ENCODE data around the gene STAG3. TPM values are rescaled to one million over a fixed set of nuclear protein-coding genes. Genes with fewer than 3 reads are reported as not detected.
A peak's percentile ranks its signal among the peaks of the same experiment; 100 is the strongest.
"Not testable (repeated sequence)": the region's sequence is repeated elsewhere in the genome, so short reads cannot be mapped to it uniquely, and the experiment has no call there.

STAG3 gene
- total RNA-seq, 4 donors from 2014 or later: 0.96 to 9.4 (median 2.2) TPM; not detected in 1

GRCh38 chr7:100211342-100211780, 33.6 kb downstream of the STAG3 start:
- intact Hi-C loops (cut with DNase I; ENCODE audit: low total_unique reads): loop anchor here (5.0 kb wide), 1 partner anchor 74 kb away; no protein-coding TSS in a partner anchor
- no peaks in the 10 kb centered on the region for H3K36me3 ChIP-seq
- H3K27ac ChIP-seq: no peak overlapping the region
- no peak for TF ChIP-seq POLR2A (IDR thresholded peaks at IDR 0.05)
- in situ Hi-C loops (cut with MboI; ENCODE audit: low pct_ligation_motif_present in 1 of 4, low pct_unique_long_range_greater_than_20kb in 1 of 4, low sequenced_read_pairs in 3 of 4): no loop called here
- no peaks in the 10 kb centered on the region for H3K9me3 ChIP-seq
- peaks cover 0 to 45% (median 4%) of the 10 kb centered on the region in 4 donors for H3K4me1 ChIP-seq
- no peak for DNase-seq
- H3K4me3 ChIP-seq: no peak overlapping the region
- 74 to 80% methylated on average over 4 to 7 of the region's 7 CpGs for WGBS, 2 donors (ENCODE audit: low coverage in 1 of 2)
- H3K27me3 ChIP-seq: no peaks in the 10 kb centered on the region

GRCh38 chr7:100212631-100213286, 35.0 kb downstream of the STAG3 start:
- no peaks in the 10 kb centered on the region for H3K9me3 ChIP-seq
- TF ChIP-seq CTCF (IDR thresholded peaks at IDR 0.05) (no peak), EP300 (IDR thresholded peaks at IDR 0.05; ENCODE audit: low read depth) (no peak), POLR2A (IDR thresholded peaks at IDR 0.05) (no peak), POLR2AphosphoS5 (IDR thresholded peaks at IDR 0.05) (no peak)
- H3K36me3 ChIP-seq: no peaks in the 10 kb centered on the region
- in situ Hi-C loops (cut with MboI; ENCODE audit: low pct_ligation_motif_present in 1 of 4, low pct_unique_long_range_greater_than_20kb in 1 of 4, low sequenced_read_pairs in 3 of 4) (no loop called here), intact Hi-C loops (cut with DNase I; ENCODE audit: low total_unique reads) (loop anchor here (5.0 kb wide), 1 partner anchor 75 kb away; no protein-coding TSS in a partner anchor)
- no peak for DNase-seq
- peaks cover 0 to 51% (median 4%) of the 10 kb centered on the region in 4 donors for H3K4me1 ChIP-seq
- WGBS, 2 donors (ENCODE audit: low coverage in 1 of 2): 81% methylated on average over 5 of the region's 5 CpGs; no CpG with 5 or more reads in 1 of the 2 donors
- no peak overlapping the region for H3K4me3 ChIP-seq
- peak overlapping the region in 2 of 4 donors; percentile 54 to 66 for H3K27ac ChIP-seq
- H3K27me3 ChIP-seq: no peaks in the 10 kb centered on the region

- Histone ChIP-seq H3K9me3 (no peaks in the 10 kb centered on the region), H3K27me3 (no peaks in the 10 kb centered on the region), H3K4me1 (peaks cover 0 to 48% (median 4%) of the 10 kb centered on the region in 4 donors), H3K4me3 (no peak overlapping the region), H3K27ac (peak overlapping the region; percentile 19 to 66 (median 44)), H3K36me3 (no peaks in the 10 kb centered on the region)
- TF ChIP-seq EP300 (IDR thresholded peaks at IDR 0.05; ENCODE audit: low read depth) (no peak), POLR2AphosphoS5 (IDR thresholded peaks at IDR 0.05) (no peak), POLR2A (IDR thresholded peaks at IDR 0.05) (no peak), CTCF (IDR thresholded peaks at IDR 0.05) (no peak)
- WGBS, 2 donors (ENCODE audit: low coverage in 1 of 2): 65% methylated on average over 6 of the region's 6 CpGs; no CpG with 5 or more reads in 1 of the 2 donors
- in situ Hi-C loops (cut with MboI; ENCODE audit: low pct_ligation_motif_present in 1 of 4, low pct_unique_long_range_greater_than_20kb in 1 of 4, low sequenced_read_pairs in 3 of 4) (no loop called here), intact Hi-C loops (cut with DNase I; ENCODE audit: low total_unique reads) (loop anchor here (5.0 kb wide), 1 partner anchor 76 kb away; no protein-coding TSS in a partner anchor)
- DNase-seq: no peak
Measured at GRCh38 chr7:100213672-100214071, 36.0 kb downstream of the STAG3 start.

- H3K36me3 ChIP-seq; H3K4me3 ChIP-seq; H3K9me3 ChIP-seq; H3K27me3 ChIP-seq; in situ Hi-C loops (cut with MboI; ENCODE audit: low pct_ligation_motif_present in 1 of 4, low pct_unique_long_range_greater_than_20kb in 1 of 4, low sequenced_read_pairs in 3 of 4): not testable (repeated sequence)
- DNase-seq: peak; percentile 68
- intact Hi-C loops (cut with DNase I; ENCODE audit: low total_unique reads): loop anchor here (5.0 kb wide), 1 partner anchor 77 kb away; no protein-coding TSS in a partner anchor
- H3K4me1 ChIP-seq: peaks cover 0 to 41% (median 4%) of the 10 kb centered on the region in 4 donors
- peak overlapping the region; percentile 19 to 66 (median 44) for H3K27ac ChIP-seq
- WGBS, 2 donors (ENCODE audit: low coverage in 1 of 2): 40% methylated on average over 2 to 5 of the region's 5 CpGs
Measured at GRCh38 chr7:100214356-100214755, 36.6 kb downstream of the STAG3 start.

GRCh38 chr7:100215895-100216294, 38.2 kb downstream of the STAG3 start:
- Histone ChIP-seq H3K4me3 (no peak overlapping the region), H3K36me3 (no peaks in the 10 kb centered on the region), H3K27me3 (no peaks in the 10 kb centered on the region), H3K4me1 (peaks cover 0 to 31% (median 2%) of the 10 kb centered on the region in 4 donors), H3K9me3 (no peaks in the 10 kb centered on the region), H3K27ac (peak overlapping the region in 1 of 4 donors; percentile 8)
- no peak for DNase-seq
- in situ Hi-C loops (cut with MboI; ENCODE audit: low pct_ligation_motif_present in 1 of 4, low pct_unique_long_range_greater_than_20kb in 1 of 4, low sequenced_read_pairs in 3 of 4): loop anchor here in 1 of 4 donors (5.0 kb wide), 1 partner anchor 84 kb away; no protein-coding TSS in a partner anchor
- 66% methylated on average over 6 of the region's 6 CpGs; no CpG with 5 or more reads in 1 of the 2 donors for WGBS, 2 donors (ENCODE audit: low coverage in 1 of 2)
- intact Hi-C loops (cut with DNase I; ENCODE audit: low total_unique reads): no loop called here
- TF ChIP-seq POLR2AphosphoS5 (IDR thresholded peaks at IDR 0.05): no peak
- no peak for TF ChIP-seq POLR2A (IDR thresholded peaks at IDR 0.05)
- TF ChIP-seq EP300 (IDR thresholded peaks at IDR 0.05; ENCODE audit: low read depth): no peak
- no peak for TF ChIP-seq CTCF (IDR thresholded peaks at IDR 0.05)

All from transverse colon (tissue), 4 donors.